Measurements from ENCODE around the gene ODAPH. TPM values are rescaled to one million over a fixed set of nuclear protein-coding genes. Genes with fewer than 3 reads are reported as not detected.
A peak's percentile ranks its signal among the peaks of the same experiment; 100 is the strongest.

Gene ODAPH
- total and polyA plus RNA-seq, 12 donors, result 0.06 to 0.37 TPM; not detected in 10

- Histone ChIP-seq H3K27me3 (no peaks in the 10 kb centered on the region), H3K4me1 (no peaks in the 10 kb centered on the region), H3K36me3 (no peaks in the 10 kb centered on the region), H3K4me3 (no peak overlapping the region), H3K9me3 (no peaks in the 10 kb centered on the region), H3K27ac (no peak overlapping the region)
- no peak for DNase-seq
- 73 to 81% methylated on average over 1 of the region's 1 CpG for whole genome bisulfite sequencing, 2 donors
- intact Hi-C loops (cut with DNase I), result loop anchor here in 1 of 10 donors (5.0 kb wide), 1 partner anchor 434 kb away; no protein-coding TSS in a partner anchor
- ATAC-seq, result no peak
- no peak for TF ChIP-seq CTCF (IDR thresholded peaks at IDR 0.05)
These were observed 37.5 kb downstream of the ODAPH start for GRCh38 chr4:75593393-75593792.

GRCh38 chr4:75596061-75596460, 40.2 kb downstream of the ODAPH start:
- H3K27me3 ChIP-seq, result no peaks in the 10 kb centered on the region
- ATAC-seq, result no peak
- H3K4me1 ChIP-seq, result no peaks in the 10 kb centered on the region
- 74 to 83% methylated on average over 3 of the region's 3 CpGs for WGBS, 2 donors
- no peaks in the 10 kb centered on the region for H3K9me3 ChIP-seq
- DNase-seq, result no peak
- TF ChIP-seq CTCF (IDR thresholded peaks at IDR 0.05), result no peak
- intact Hi-C loops (cut with DNase I), result no loop called here
- no peaks in the 10 kb centered on the region for H3K36me3 ChIP-seq
- H3K4me3 ChIP-seq, result no peak overlapping the region
- no peak overlapping the region for H3K27ac ChIP-seq

- Histone ChIP-seq H3K27me3 (no peaks in the 10 kb centered on the region), H3K9me3 (no peaks in the 10 kb centered on the region), H3K27ac (no peak overlapping the region), H3K36me3 (no peaks in the 10 kb centered on the region), H3K4me3 (no peak overlapping the region), H3K4me1 (no peaks in the 10 kb centered on the region)
- no peak for TF ChIP-seq CTCF (IDR thresholded peaks at IDR 0.05)
- intact Hi-C loops (cut with DNase I), result no loop called here
- DNase-seq (no peak), ATAC-seq (no peak)
- 81 to 85% methylated on average over 3 of the region's 3 CpGs for WGBS, 2 donors
These were observed 42.5 kb downstream of the ODAPH start for GRCh38 chr4:75598390-75598789.

- no peak for TF ChIP-seq CTCF (IDR thresholded peaks at IDR 0.05)
- ATAC-seq, result peak in 1 of 8 donors; percentile 57
- WGBS, 2 donors, result 54 to 72% methylated on average over 4 of the region's 4 CpGs
- H3K36me3 ChIP-seq, result no peaks in the 10 kb centered on the region
- H3K27ac ChIP-seq, result no peak overlapping the region
- no peaks in the 10 kb centered on the region for H3K9me3 ChIP-seq
- no peaks in the 10 kb centered on the region for H3K27me3 ChIP-seq
- no peak for DNase-seq
- intact Hi-C loops (cut with DNase I), result no loop called here
- H3K4me3 ChIP-seq, result no peak overlapping the region
- no peaks in the 10 kb centered on the region for H3K4me1 ChIP-seq
These were observed 43.8 kb downstream of the ODAPH start for GRCh38 chr4:75599647-75600046.

Measured in heart right ventricle (tissue), 16 donors.